Hippocampal formation (tissue), 2 donors: ENCODE data around the gene SRPK2.
"Not testable (repeated sequence)": the region's sequence is repeated elsewhere in the genome, so short reads cannot be mapped to it uniquely, and the experiment has no call there.

Source experiments
- DNase-seq, 2 donors: peaks; one replicate each; lab custom pipeline; 2025; lab: John Stamatoyannopoulos, UW

The SRPK2 gene

GRCh38 chr7:105304040-105304895, 84.5 kb downstream of the SRPK2 start:
- peak; percentile 47 to 90 for DNase-seq

- DNase-seq = not testable (repeated sequence)
These were observed 88.1 kb downstream of the SRPK2 start for GRCh38 chr7:105300587-105300986.

- no peak for DNase-seq
These were observed 90.3 kb downstream of the SRPK2 start for GRCh38 chr7:105298439-105298894.

- no peak for DNase-seq
These were observed 90.7 kb downstream of the SRPK2 start for GRCh38 chr7:105297985-105298384.

- no peak for DNase-seq
These were observed 91.4 kb downstream of the SRPK2 start for GRCh38 chr7:105297309-105297708.

GRCh38 chr7:105296491-105296890, 92.2 kb downstream of the SRPK2 start:
- DNase-seq = no peak

- DNase-seq = no peak
These were observed 92.9 kb downstream of the SRPK2 start for GRCh38 chr7:105295596-105296352.

GRCh38 chr7:105294482-105294881, 94.2 kb downstream of the SRPK2 start:
- DNase-seq = not testable (repeated sequence)

GRCh38 chr7:105289704-105290103, 99.0 kb downstream of the SRPK2 start:
- DNase-seq = no peak

- no peak for DNase-seq
These were observed 102.3 kb downstream of the SRPK2 start for GRCh38 chr7:105286441-105286840.

GRCh38 chr7:105285118-105285874, 103.4 kb downstream of the SRPK2 start:
- peak; percentile 21 to 58 for DNase-seq

GRCh38 chr7:105284014-105284413, 104.7 kb downstream of the SRPK2 start:
- DNase-seq = no peak

GRCh38 chr7:105281966-105282365, 106.8 kb downstream of the SRPK2 start:
- no peak for DNase-seq

- no peak for DNase-seq
These were observed 109.1 kb downstream of the SRPK2 start for GRCh38 chr7:105279688-105280007.

- DNase-seq = peak in 1 of 2 donors; percentile 20
These were observed 109.6 kb downstream of the SRPK2 start for GRCh38 chr7:105278973-105279687.

- DNase-seq = no peak
These were observed 110.2 kb downstream of the SRPK2 start for GRCh38 chr7:105278565-105278964.

GRCh38 chr7:105277341-105277740, 111.4 kb downstream of the SRPK2 start:
- no peak for DNase-seq

- no peak for DNase-seq
These were observed 118.6 kb downstream of the SRPK2 start for GRCh38 chr7:105270117-105270516.

- peak in 1 of 2 donors; percentile 85 for DNase-seq
These were observed 119.3 kb downstream of the SRPK2 start for GRCh38 chr7:105269397-105269796.

- DNase-seq = peak in 1 of 2 donors; percentile 92
These were observed 120.0 kb downstream of the SRPK2 start for GRCh38 chr7:105268511-105269392.

GRCh38 chr7:105268056-105268455, 120.7 kb downstream of the SRPK2 start:
- DNase-seq = peak in 1 of 2 donors; percentile 55
